Calu3 (cell line): ENCODE data around the gene OSBPL7. TPM values are rescaled to one million over a fixed set of nuclear protein-coding genes. Genes with fewer than 3 reads are reported as not detected.
A peak's percentile ranks its signal among the peaks of the same experiment; 100 is the strongest.

Experiments used
- BruUV-seq: library from RNA; stranded (reverse); fragments of 400-500 nt; replicated peaks from 2 replicates; lab custom pipeline; 2021; lab: Mats Ljungman, UMichigan
- CTCF ChIA-PET: fragments of 300-600 bp; sonication (Branson Sonifier 250); formaldehyde crosslinking; loops from one replicate; lab custom pipeline; 2022; ENCODE audit warnings: antibody characterized with exemption; lab: Charles Lee
- DNase-seq: peaks from one replicate; pipeline ENCODE4 v3.0.0; 2022
- H3K27ac Mint-ChIP-seq: one replicate; pipeline ENCODE4 v1.8.0; 2022; ENCODE audit warnings: mixed read lengths; ENCODE audit not compliant: unreplicated experiment
- H3K27me3 Mint-ChIP-seq: one replicate; pipeline ENCODE4 v1.8.0; 2022; ENCODE audit warnings: mixed read lengths; ENCODE audit not compliant: unreplicated experiment
- H3K36me3 Mint-ChIP-seq: one replicate; pipeline ENCODE4 v1.8.0; 2022; ENCODE audit warnings: mild to moderate bottlenecking, moderate library complexity, mixed read lengths; ENCODE audit not compliant: insufficient read depth, unreplicated experiment
- H3K4me1 Mint-ChIP-seq: one replicate; pipeline ENCODE4 v1.8.0; 2022; ENCODE audit warnings: mild to moderate bottlenecking, low read depth, mixed read lengths; ENCODE audit not compliant: unreplicated experiment
- H3K4me3 Mint-ChIP-seq: one replicate; pipeline ENCODE4 v1.8.0; 2022; ENCODE audit warnings: mild to moderate bottlenecking, low read depth, moderate library complexity, mixed read lengths; ENCODE audit not compliant: unreplicated experiment
- H3K9me3 Mint-ChIP-seq: one replicate; pipeline ENCODE4 v1.8.0; 2022; ENCODE audit warnings: low read depth, mixed read lengths; ENCODE audit not compliant: unreplicated experiment
- intact Hi-C: fragments of 100-400 bp; cut with micrococcal nuclease; formaldehyde crosslinking; loops from one replicate; pipeline ENCODE4 v1.10.0; 2022; ENCODE audit not compliant: unreplicated experiment
- total RNA-seq: library from RNA; stranded (reverse); gene quantifications from 2 replicates; pipeline ENCODE4 v1.2.3, GENCODE V29; 2022
- TF ChIP-seq, protein P1 (sequence below): fragments of 200-600 bp; IDR thresholded peaks from one replicate; pipeline ENCODE4 v1.8.0; 2022; ENCODE audit warnings: antibody characterized with exemption; ENCODE audit not compliant: unreplicated experiment

OSBPL7 gene
- total RNA-seq, 1 experiment from 2014 or later, result 58.4 TPM

DNA sequence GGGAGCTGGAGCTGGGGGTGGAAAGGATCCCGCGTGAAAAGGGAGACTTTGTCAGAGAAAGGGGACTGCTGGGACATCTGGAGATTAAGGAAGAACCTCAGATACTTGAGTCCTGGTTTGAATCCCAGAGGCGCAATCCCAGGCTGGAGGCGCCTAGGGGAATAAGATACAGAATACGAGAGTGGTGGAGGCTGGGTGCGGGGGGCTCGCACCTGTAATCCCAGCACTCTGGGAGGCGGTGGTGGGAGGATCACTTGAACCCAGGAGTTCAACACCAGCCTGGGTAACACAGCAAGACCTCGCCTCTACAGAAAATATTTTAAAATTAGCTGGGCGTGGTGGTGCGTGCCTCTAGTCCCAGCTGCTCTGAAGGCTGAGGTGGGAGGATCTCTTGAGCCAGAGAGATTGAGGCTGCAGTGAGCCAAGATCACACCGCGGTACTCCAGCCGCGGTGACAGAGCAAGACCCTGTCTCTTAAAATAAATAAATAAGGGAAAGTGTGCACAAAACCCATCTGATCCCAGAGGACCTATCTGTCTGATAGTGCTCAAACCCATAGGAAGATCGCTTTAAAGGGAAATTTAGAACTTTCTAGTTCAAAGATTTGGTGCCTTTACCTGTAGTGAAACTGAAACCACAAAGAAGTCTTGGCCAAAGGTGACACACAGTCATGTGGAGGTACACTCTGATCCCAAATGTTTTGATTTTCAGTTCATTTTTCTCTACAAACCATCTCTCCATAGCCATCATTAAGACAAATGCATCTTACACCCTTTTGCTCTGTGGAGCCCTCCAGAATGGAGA lies 20.1 kb upstream of the OSBPL7 start:
- Mint-ChIP-seq H3K4me3 (peak overlapping the region; percentile 92), H3K27ac (peak overlapping the region; percentile 31), H3K36me3 (peaks cover 19% of the 10 kb centered on the region)

DNA sequence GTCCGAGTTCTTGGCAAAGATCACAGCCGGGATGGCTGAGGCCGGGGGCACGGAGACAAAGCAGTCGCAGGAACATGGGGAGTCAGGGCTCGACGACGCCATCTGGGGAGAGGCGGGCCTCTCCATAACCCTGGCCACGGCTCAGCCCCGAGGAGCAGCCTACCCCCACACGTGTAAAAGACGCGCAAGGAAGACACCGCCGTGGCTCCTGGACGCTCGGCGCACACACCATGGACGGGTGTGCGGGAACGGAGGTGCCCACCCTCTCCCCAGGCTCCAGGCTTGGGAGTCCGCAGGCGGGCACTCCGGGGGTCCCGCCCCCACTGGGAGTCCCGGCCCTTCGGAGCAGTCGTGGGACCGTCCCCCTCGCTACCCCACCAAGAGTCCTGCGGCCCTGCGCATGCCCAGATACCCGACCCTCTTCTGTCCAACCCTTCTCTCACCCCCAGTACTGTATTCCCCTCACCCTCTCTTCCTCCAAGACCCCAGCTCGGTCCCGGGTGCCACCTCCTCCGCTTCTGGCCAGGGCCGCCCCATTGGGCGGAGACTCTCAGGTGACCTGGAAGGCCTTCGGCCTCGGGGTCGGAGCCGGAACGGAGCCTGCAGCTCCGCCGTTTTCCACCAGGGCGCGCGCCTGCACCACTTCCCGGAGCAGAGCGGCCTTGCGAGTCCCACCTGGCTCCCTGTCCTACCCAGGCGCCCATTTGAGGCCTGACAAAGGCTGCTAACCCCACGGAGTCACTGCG lies 19.3 kb upstream of the OSBPL7 start, which contains the start of gene SCRN2:
SCRN2 (minus strand) TSS at position 532 of the 746 bp plus-strand sequence; CDS start at position 102, 430 bp downstream.
- no TSS peak for BruUV-seq
- peak within 1 kb of the TSS; percentile 31 for H3K27ac Mint-ChIP-seq

More for the DNA sequence above, 20.1 kb upstream of the OSBPL7 start:
- peaks cover 26% of the 10 kb centered on the region for H3K4me1 Mint-ChIP-seq
- CTCF ChIA-PET, result interaction anchor here (0.7 to 7.5 kb wide), 17 partner anchors 9 to 184 kb away, joined by 3 to 137 read pairs (median 4); partner anchors contain the start of genes CDK5RAP3, LRRC46, MRPL10 and OSBPL7
- TF ChIP-seq, protein P1, sequence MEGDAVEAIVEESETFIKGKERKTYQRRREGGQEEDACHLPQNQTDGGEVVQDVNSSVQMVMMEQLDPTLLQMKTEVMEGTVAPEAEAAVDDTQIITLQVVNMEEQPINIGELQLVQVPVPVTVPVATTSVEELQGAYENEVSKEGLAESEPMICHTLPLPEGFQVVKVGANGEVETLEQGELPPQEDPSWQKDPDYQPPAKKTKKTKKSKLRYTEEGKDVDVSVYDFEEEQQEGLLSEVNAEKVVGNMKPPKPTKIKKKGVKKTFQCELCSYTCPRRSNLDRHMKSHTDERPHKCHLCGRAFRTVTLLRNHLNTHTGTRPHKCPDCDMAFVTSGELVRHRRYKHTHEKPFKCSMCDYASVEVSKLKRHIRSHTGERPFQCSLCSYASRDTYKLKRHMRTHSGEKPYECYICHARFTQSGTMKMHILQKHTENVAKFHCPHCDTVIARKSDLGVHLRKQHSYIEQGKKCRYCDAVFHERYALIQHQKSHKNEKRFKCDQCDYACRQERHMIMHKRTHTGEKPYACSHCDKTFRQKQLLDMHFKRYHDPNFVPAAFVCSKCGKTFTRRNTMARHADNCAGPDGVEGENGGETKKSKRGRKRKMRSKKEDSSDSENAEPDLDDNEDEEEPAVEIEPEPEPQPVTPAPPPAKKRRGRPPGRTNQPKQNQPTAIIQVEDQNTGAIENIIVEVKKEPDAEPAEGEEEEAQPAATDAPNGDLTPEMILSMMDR, result no peak
- H3K27me3 Mint-ChIP-seq, result no peaks in the 10 kb centered on the region
- intact Hi-C loops, result loop anchor here (1.0 to 10.0 kb wide), 3 partner anchors 49 to 177 kb away; partner anchors contain the start of gene PNPO
- DNase-seq, result no peak
- no TSS peak for BruUV-seq
- H3K9me3 Mint-ChIP-seq, result no peaks in the 10 kb centered on the region

DNA sequence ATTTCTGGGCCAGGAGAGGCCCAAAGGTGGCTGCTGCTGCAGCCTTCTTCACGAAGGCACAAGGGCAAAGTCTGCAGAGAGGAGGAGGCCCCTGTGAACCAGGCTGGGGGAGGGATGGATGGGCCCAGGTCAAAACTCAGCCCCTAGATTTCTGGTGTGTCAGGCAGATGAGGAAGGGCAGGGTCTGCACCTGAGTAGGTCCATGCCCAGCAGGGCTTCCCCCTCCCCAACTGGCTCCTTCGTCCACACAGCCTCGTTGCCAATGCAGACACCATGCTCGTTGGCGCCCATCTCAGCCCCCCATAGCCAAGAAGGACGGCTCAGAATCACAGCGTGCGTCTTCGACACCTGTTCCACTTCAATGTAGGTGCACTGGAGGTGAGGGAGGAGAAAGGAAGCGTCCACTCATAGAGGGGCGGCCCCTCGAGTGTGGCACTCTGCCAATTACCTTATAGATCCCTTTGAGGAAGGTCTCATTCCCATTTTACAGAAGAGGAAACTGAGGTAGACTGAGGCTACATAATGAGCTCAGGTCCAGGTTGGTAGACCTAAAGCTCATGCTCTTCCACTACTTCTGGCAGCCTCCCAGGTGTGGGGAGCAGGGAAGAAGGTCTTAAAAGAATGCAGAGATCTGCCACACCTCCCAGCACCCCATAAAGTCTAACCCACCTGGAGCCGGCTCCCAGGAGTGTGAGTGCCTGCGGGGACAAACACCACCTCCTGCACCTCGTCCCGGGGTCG lies 18.6 kb upstream of the OSBPL7 start:
- TF ChIP-seq, protein P1, result no peak
- TSS peak; percentile 37 for BruUV-seq
- no peak for DNase-seq
- CTCF ChIA-PET, result interaction anchor here (0.8 to 7.5 kb wide), 7 partner anchors 9 to 130 kb away, joined by 3 to 137 read pairs (median 8); partner anchors contain the start of genes CDK5RAP3, LRRC46, MRPL10 and OSBPL7
- Mint-ChIP-seq H3K4me1 (peaks cover 26% of the 10 kb centered on the region), H3K9me3 (no peaks in the 10 kb centered on the region), H3K27ac (peak overlapping the region; percentile 31), H3K4me3 (peak overlapping the region; percentile 92), H3K27me3 (no peaks in the 10 kb centered on the region), H3K36me3 (peaks cover 19% of the 10 kb centered on the region)
- intact Hi-C loops, result loop anchor here (10.0 kb wide), 1 partner anchor 105 kb away; the partner anchor contains the start of gene PNPO

More for the DNA sequence above, 19.3 kb upstream of the OSBPL7 start, which contains the start of gene SCRN2:
- H3K27me3 Mint-ChIP-seq, result no peaks in the 10 kb centered on the region
- peaks cover 19% of the 10 kb centered on the region for H3K36me3 Mint-ChIP-seq
- peak within 1 kb of the TSS; percentile 92 for H3K4me3 Mint-ChIP-seq
- intact Hi-C loops, result loop anchor here (1.0 to 10.0 kb wide), 2 partner anchors 49 to 104 kb away; partner anchors contain the start of gene PNPO
- peak; percentile 98 for DNase-seq
- TF ChIP-seq, protein P1, result peak; percentile 99
- H3K9me3 Mint-ChIP-seq, result no peaks in the 10 kb centered on the region
- peaks cover 26% of the 10 kb centered on the region for H3K4me1 Mint-ChIP-seq
- CTCF ChIA-PET, result interaction anchor here (0.7 to 7.5 kb wide), 16 partner anchors 10 to 184 kb away, joined by 3 to 137 read pairs (median 4); partner anchors contain the start of genes CDK5RAP3, LRRC46, MRPL10 and OSBPL7
